Heart left ventricle (tissue), 16 donors: Measurements from ENCODE around the gene TSPO2. TPM values are rescaled to one million over a fixed set of nuclear protein-coding genes. Genes with fewer than 3 reads are reported as not detected.

Experiments
- ATAC-seq, 4 donors: fragments of 200-7000 bp; cut with Tn5 transposase; one replicate each; pipeline ENCODE4 v1.9.1; 2020 to 2022; ENCODE audit warnings: moderate library complexity in 4 of 4, mild to moderate bottlenecking in 3 of 4, moderate number of reproducible peaks in 1 of 4
- DNase-seq, 5 donors: peaks; one replicate each; pipeline ENCODE4 v3.0.0-alpha.2; 2020
- H3K27ac ChIP-seq, 12 donors: fragments of 200-600 bp; sonication (generic) in 4 of 12; one replicate each; pipeline versions ENCODE4 v1.5.0 to v1.8.0; 2016 to 2022; ENCODE audit warnings: mild to moderate bottlenecking in 2 of 12
- H3K27me3 ChIP-seq, 9 donors: fragments of 200-600 bp; sonication (generic) in 2 of 9; one replicate each; pipeline versions ENCODE4 v1.5.1 to v1.8.0; 2016 to 2022; ENCODE audit warnings: mild to moderate bottlenecking in 3 of 9
- H3K36me3 ChIP-seq, 9 donors: fragments of 200-600 bp; sonication (generic) in 2 of 9; one replicate each; pipeline versions ENCODE4 v1.5.0 to v1.8.0; 2018 to 2022; ENCODE audit warnings: mild to moderate bottlenecking in 2 of 9
- H3K4me1 ChIP-seq, 12 donors: fragments of 200-600 bp; sonication (generic) in 4 of 12; one replicate each; pipeline versions ENCODE4 v1.5.0 to v1.8.0; 2016 to 2022; ENCODE audit warnings: mild to moderate bottlenecking in 3 of 12
- H3K4me3 ChIP-seq, 12 donors: fragments of 200-600 bp; sonication (generic) in 4 of 12; one replicate each; pipeline versions ENCODE4 v1.5.0 to v1.8.0; 2017 to 2022; ENCODE audit warnings: mild to moderate bottlenecking in 9 of 12, moderate library complexity in 4 of 12
- H3K9me3 ChIP-seq, 12 donors: fragments of 200-600 bp; sonication (generic) in 4 of 12; one replicate each; pipeline versions ENCODE4 v1.5.0 to v1.8.0; 2016 to 2022; ENCODE audit warnings: mild to moderate bottlenecking in 1 of 12
- CTCF ChIP-seq, 12 donors: fragments of 200-600 bp; sonication (generic) in 4 of 12; IDR thresholded peaks; one replicate each; pipeline versions ENCODE4 v1.5.0 to v1.8.0; 2018 to 2022; ENCODE audit warnings: antibody characterized with exemption in 12 of 12, mild to moderate bottlenecking in 5 of 12
- POLR2A ChIP-seq, 2 donors: fragments of 450-650 bp; IDR thresholded peaks; one replicate each; pipeline ENCODE4 v1.6.1; 2017; ENCODE audit warnings: antibody characterized with exemption in 2 of 2, mild to moderate bottlenecking in 2 of 2, moderate library complexity in 2 of 2
- WGBS, 4 donors: extraction: QIAGEN DNeasy Blood & Tissue Kit in 2 of 4; methylation state at CpG; one replicate each; pipeline versions ENCODE4 v1.1.5 to v1.1.7; 2013 to 2018; 5-methylcytosine and 5-hydroxymethylcytosine counted together
- intact Hi-C, 10 donors: fragments of 100-400 bp; cut with DNase I; formaldehyde crosslinking; loops; one replicate each; pipeline versions ENCODE4 v1.11.1 to v1.14.2; 2022
- polyA plus RNA-seq, 2 donors: library from polyadenylated mRNA; stranded (reverse); fragments of 200-250 nt; gene quantifications; one replicate each; pipeline ENCODE4 v1.2.3, GENCODE V29; 2013
- total RNA-seq, 9 donors: library from RNA; depleted of rRNA in 2 of 9; stranded (reverse); fragments of >200 nt in 2 of 9; fragmentation: NEBNext Ultra II Directional in 3 of 9; extraction: Animal tissue kit (Norgen Biotek cat#: 25700) in 3 of 9; gene quantifications; one replicate each; pipeline versions ENCODE4 v1.1.0 to v1.2.4, GENCODE V29; 2016 to 2023
- donor health status: ischemic (EF 13 %, LVEDD 7.1; RV severe dilation, severe dysfunction).
- donor health status: healthy with polysubstance abuse.
- donor health status: DM: no; HTN: yes; CAD: no.
- donor health status: DM: no; HTN: no; CAD: no.
- donor health status: ischemic (EF 25% LVEDD 6.9; RV normal size, moderate dysfunction).
- donor health status: ischemic (EF 25% LVEDD 5.7; RV mildly dilated, moderate dysfunction).
- donor health status: healthy.
- donor health status: DM: yes; HTN: yes; CAD: no.
- donor health status: ischemic (EF 35%, LVEDD 5.7; RV mildly dilated, moderate dysfunction).
- donor health status: nonischemic (EF 11% LVEDD 7.7; RV severe dilation, severe dysfunction).
- donor health status: DM: yes; HTN: yes; CAD: no.
- donor health status: PGD.
- donor health status: ischemic (EF 29% LVEDD 5.4; RV normal size, mild dysfunction).
- donor health status: nonischemic (EF 23%, LVEDD 6.1; RV moderate dilation, normal function).

Gene TSPO2
- total and polyA plus RNA-seq, 11 donors: not detected

GRCh38 chr6:41071923-41072835 is 29.9 kb downstream of the TSPO2 start, which contains the start of gene OARD1:
Gene OARD1, minus strand, starts transcription at chr6:41072356. Its CDS starts 722 bp downstream, at chr6:41071634.
- Histone ChIP-seq H3K4me1 (peaks cover 0 to 44% (median 37%) of the 10 kb centered on the region in 12 donors), H3K27me3 (no peaks in the 10 kb centered on the region), H3K9me3 (no peaks in the 10 kb centered on the region), H3K4me3 (peak within 1 kb of the TSS; percentile 76 to 95 (median 90)), H3K27ac (peak within 1 kb of the TSS; percentile 93 to 100 (median 99)), H3K36me3 (peaks cover 0 to 35% (median 17%) of the 10 kb centered on the region in 9 donors)
- peak; percentile 82 to 91 (median 88) for ATAC-seq
- DNase-seq: peak; percentile 100
- intact Hi-C loops: loop anchor here in 1 of 10 donors (1.0 to 5.0 kb wide), 2 partner anchors 17 to 170 kb away; no protein-coding TSS in a partner anchor
- TF ChIP-seq CTCF (IDR thresholded peaks at IDR 0.05) (no peak), POLR2A (IDR thresholded peaks at IDR 0.05) (peak; percentile 2 to 58)
- WGBS, 4 donors: 0% methylated on average over 26 to 63 of the region's 63 CpGs

GRCh38 chr6:41072836-41073202 is 30.6 kb downstream of the TSPO2 start, which contains the start of gene NFYA:
Gene NFYA, plus strand, starts transcription at chr6:41072974. Its CDS starts 6,116 bp downstream, at chr6:41079090.
- intact Hi-C loops: loop anchor here in 1 of 10 donors (1.0 to 5.0 kb wide), 2 partner anchors 18 to 171 kb away; no protein-coding TSS in a partner anchor
- Histone ChIP-seq H3K27ac (peak within 1 kb of the TSS; percentile 93 to 100 (median 99)), H3K4me3 (peak within 1 kb of the TSS; percentile 76 to 95 (median 90)), H3K36me3 (peaks cover 0 to 29% (median 11%) of the 10 kb centered on the region in 9 donors), H3K27me3 (no peaks in the 10 kb centered on the region), H3K4me1 (peaks cover 0 to 48% (median 38%) of the 10 kb centered on the region in 12 donors), H3K9me3 (no peaks in the 10 kb centered on the region)
- WGBS, 4 donors: 0 to 1% (median 0%) methylated on average over 12 to 37 of the region's 37 CpGs
- ATAC-seq (peak; percentile 77 to 87 (median 80)), DNase-seq (peak in 2 of 5 donors; percentile 100)
- no peak for TF ChIP-seq POLR2A (IDR thresholded peaks at IDR 0.05)
- no peak for TF ChIP-seq CTCF (IDR thresholded peaks at IDR 0.05)

GRCh38 chr6:41073203-41073967 is 31.1 kb downstream of the TSPO2 start:
- H3K4me1 ChIP-seq: peaks cover 0 to 48% (median 38%) of the 10 kb centered on the region in 12 donors
- H3K27me3 ChIP-seq: no peaks in the 10 kb centered on the region
- peak overlapping the region; percentile 93 to 100 (median 99) for H3K27ac ChIP-seq
- TF ChIP-seq POLR2A (IDR thresholded peaks at IDR 0.05) (peak; percentile 95 to 96), CTCF (IDR thresholded peaks at IDR 0.05) (peak in 8 of 12 donors; percentile 3 to 54 (median 38))
- peak overlapping the region; percentile 76 to 95 (median 90) for H3K4me3 ChIP-seq
- DNase-seq (peak; percentile 90 to 93 (median 91)), ATAC-seq (peak in 3 of 4 donors; percentile 17 to 45 (median 30))
- intact Hi-C loops: loop anchor here in 1 of 10 donors (5.0 kb wide), 1 partner anchor 171 kb away; no protein-coding TSS in a partner anchor
- WGBS, 4 donors: 0 to 2% (median 1%) methylated on average over 15 to 74 of the region's 74 CpGs
- peaks cover 0 to 23% (median 5%) of the 10 kb centered on the region in 9 donors for H3K36me3 ChIP-seq
- H3K9me3 ChIP-seq: no peaks in the 10 kb centered on the region
